ENCODE measurements around the gene KSR2.
"Not testable (repeated sequence)": the region's sequence is repeated elsewhere in the genome, so short reads cannot be mapped to it uniquely, and the experiment has no call there.

KSR2 gene

GRCh38 chr12:117809509-117809908 is 159.3 kb downstream of the KSR2 start:
- no peak for DNase-seq

GRCh38 chr12:117807946-117808345 is 160.8 kb downstream of the KSR2 start:
- DNase-seq, result no peak

GRCh38 chr12:117807355-117807754 is 161.4 kb downstream of the KSR2 start:
- DNase-seq, result no peak

- no peak for DNase-seq
Measured at GRCh38 chr12:117805865-117806264, 162.9 kb downstream of the KSR2 start.

GRCh38 chr12:117803001-117803400 is 165.8 kb downstream of the KSR2 start:
- no peak for DNase-seq

- DNase-seq, result not testable (repeated sequence)
Measured at GRCh38 chr12:117800711-117801110, 168.1 kb downstream of the KSR2 start.

- DNase-seq, result no peak
Measured at GRCh38 chr12:117797202-117797601, 171.6 kb downstream of the KSR2 start.

- DNase-seq, result no peak
Measured at GRCh38 chr12:117792877-117793424, 175.8 kb downstream of the KSR2 start.

- DNase-seq, result no peak
Measured at GRCh38 chr12:117792471-117792870, 176.3 kb downstream of the KSR2 start.

- DNase-seq, result no peak
Measured at GRCh38 chr12:117790948-117791347, 177.8 kb downstream of the KSR2 start.

GRCh38 chr12:117790198-117790597 is 178.6 kb downstream of the KSR2 start:
- DNase-seq, result no peak

GRCh38 chr12:117789195-117789912 is 179.4 kb downstream of the KSR2 start:
- no peak for DNase-seq

- DNase-seq, result no peak
Measured at GRCh38 chr12:117778656-117779055, 190.1 kb downstream of the KSR2 start.

GRCh38 chr12:117774941-117775775 is 193.6 kb downstream of the KSR2 start:
- no peak for DNase-seq

GRCh38 chr12:117768860-117769259 is 199.9 kb downstream of the KSR2 start:
- no peak for DNase-seq

GRCh38 chr12:117766008-117766407 is 202.8 kb downstream of the KSR2 start:
- no peak for DNase-seq

- DNase-seq, result no peak
Measured at GRCh38 chr12:117762143-117762542, 206.6 kb downstream of the KSR2 start.

GRCh38 chr12:117761528-117762100 is 207.2 kb downstream of the KSR2 start:
- DNase-seq, result no peak

- no peak for DNase-seq
Measured at GRCh38 chr12:117760990-117761389, 207.8 kb downstream of the KSR2 start.

GRCh38 chr12:117750657-117751056 is 218.1 kb downstream of the KSR2 start:
- DNase-seq, result no peak

- no peak for DNase-seq
Measured at GRCh38 chr12:117749431-117749830, 219.4 kb downstream of the KSR2 start.

GRCh38 chr12:117746358-117746757 is 222.4 kb downstream of the KSR2 start:
- not testable (repeated sequence) for DNase-seq

GRCh38 chr12:117744418-117744817 is 224.4 kb downstream of the KSR2 start:
- DNase-seq, result no peak

GRCh38 chr12:117743761-117744160 is 225.0 kb downstream of the KSR2 start:
- no peak for DNase-seq

Measured in amniotic stem cell (primary cell).